RWPE1 (cell line): ENCODE results near the gene DNAI4.
"Not testable (repeated sequence)": the region's sequence is repeated elsewhere in the genome, so short reads cannot be mapped to it uniquely, and the experiment has no call there.

Experiments
- CTCF ChIA-PET: fragments of 350-600 bp; sonication (Branson Sonifier 250); formaldehyde crosslinking; extraction: SDS; loops from one replicate; lab custom pipeline; 2021; lab: Yijun Ruan, JAX
- POLR2A ChIA-PET: fragments of 400-600 bp; formaldehyde crosslinking; extraction: SDS; loops from one replicate; lab custom pipeline; 2020; ENCODE audit warnings: antibody characterized with exemption; ENCODE audit not compliant: low non-redundant PET; lab: Yijun Ruan, JAX
- DNase-seq: peaks from one replicate; pipeline ENCODE4 v3.0.0; 2012; ENCODE audit warnings: low spot score
- H3K27ac ChIP-seq: fragments of 450-650 bp; 2 replicates; pipeline ENCODE4 v1.5.1; 2017
- CTCF ChIP-seq: fragments of 450-650 bp; conservative IDR thresholded peaks from 2 replicates; pipeline ENCODE4 v1.5.1; 2017; ENCODE audit warnings: low read depth, mild to moderate bottlenecking

DNAI4 gene

GRCh38 chr1:66924756-66925557 lies at the start of gene DNAI4, which contains the start of gene MIER1:
Gene DNAI4, minus strand, starts transcription at chr1:66924856. Its CDS starts 25 bp downstream, at chr1:66924831.
Gene MIER1, plus strand, starts transcription at chr1:66924990. Its CDS starts 39 bp downstream, at chr1:66925029.
- ChIA-PET CTCF (interaction anchor here (0.6 kb wide), 1 partner anchor 14 kb away, joined by 3 read pairs; no protein-coding TSS in a partner anchor), POLR2A (interaction anchor here (1.0 kb wide), 1 partner anchor 52 kb away, joined by 3 read pairs; no protein-coding TSS in a partner anchor)
- DNase-seq = peak; percentile 99
- H3K27ac ChIP-seq = peak within 1 kb of the TSS; percentile 96
- TF ChIP-seq CTCF = no peak

- CTCF ChIA-PET = interaction anchor here (0.6 kb wide), 1 partner anchor 639 kb away, joined by 3 read pairs; no protein-coding TSS in a partner anchor
- TF ChIP-seq CTCF = no peak
- no peak for DNase-seq
These were observed 43.9 kb upstream of the DNAI4 start for GRCh38 chr1:66968574-66968973.

GRCh38 chr1:66966188-66966873 lies 41.7 kb upstream of the DNAI4 start:
- CTCF ChIA-PET, DNase-seq, POLR2A ChIA-PET, H3K27ac ChIP-seq: not testable (repeated sequence)

More at GRCh38 chr1:66968574-66968973, 43.9 kb upstream of the DNAI4 start:
- no peak overlapping the region for H3K27ac ChIP-seq
- POLR2A ChIA-PET = no interaction called here

GRCh38 chr1:66957938-66958337 lies 33.3 kb upstream of the DNAI4 start:
- CTCF ChIA-PET = no interaction called here
- no peak for DNase-seq
- POLR2A ChIA-PET = no interaction called here
- no peak for TF ChIP-seq CTCF
- H3K27ac ChIP-seq = no peak overlapping the region

GRCh38 chr1:66954208-66954607 lies 29.6 kb upstream of the DNAI4 start:
- ChIA-PET POLR2A (no interaction called here), CTCF (no interaction called here)
- H3K27ac ChIP-seq = no peak overlapping the region
- no peak for TF ChIP-seq CTCF
- no peak for DNase-seq

GRCh38 chr1:66951513-66951912 lies 26.9 kb upstream of the DNAI4 start:
- no peak overlapping the region for H3K27ac ChIP-seq
- POLR2A ChIA-PET = interaction anchor here (0.7 kb wide), 1 partner anchor 618 kb away, joined by 3 read pairs; no protein-coding TSS in a partner anchor
- CTCF ChIA-PET = no interaction called here
- no peak for DNase-seq
- TF ChIP-seq CTCF = no peak
